ENCODE results near the gene MINK1. TPM values are rescaled to one million over a fixed set of nuclear protein-coding genes. Genes with fewer than 3 reads are reported as not detected.
A peak's percentile ranks its signal among the peaks of the same experiment; 100 is the strongest.

MINK1 gene
- total and polyA plus RNA-seq, 10 of the 15 experiments (the other 5 are each of a cell fraction or from before 2014, with no cell fraction given) = 0.08 to 55.6 (median 15.0) TPM

DNA sequence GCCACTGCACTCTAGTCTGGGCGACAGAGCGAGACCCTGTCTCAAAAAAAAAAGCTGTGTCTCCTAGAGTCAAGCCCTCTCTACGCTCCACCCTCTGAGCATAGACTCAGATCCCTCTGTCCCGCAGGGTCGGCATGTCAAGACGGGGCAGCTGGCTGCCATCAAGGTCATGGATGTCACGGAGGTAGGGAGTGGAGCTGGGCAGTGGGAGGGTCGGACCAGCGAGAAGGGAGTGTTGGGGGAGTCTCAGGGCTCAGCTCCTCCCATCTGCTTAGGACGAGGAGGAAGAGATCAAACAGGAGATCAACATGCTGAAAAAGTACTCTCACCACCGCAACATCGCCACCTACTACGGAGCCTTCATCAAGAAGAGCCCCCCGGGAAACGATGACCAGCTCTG, 47.7 kb downstream of the MINK1 start (continued):
- no peak for TF ChIP-seq CTCF (IDR thresholded peaks at IDR 0.05 in 2 of 3, conservative IDR thresholded peaks at IDR 0.05 in 1 of 3; ENCODE audit: control insufficient read depth in 2 of 3, extremely low read depth in 1 of 3, insufficient read depth in 1 of 3, low read depth in 3 of 3, low read length in 3 of 3)
- TF ChIP-seq, protein P1, sequence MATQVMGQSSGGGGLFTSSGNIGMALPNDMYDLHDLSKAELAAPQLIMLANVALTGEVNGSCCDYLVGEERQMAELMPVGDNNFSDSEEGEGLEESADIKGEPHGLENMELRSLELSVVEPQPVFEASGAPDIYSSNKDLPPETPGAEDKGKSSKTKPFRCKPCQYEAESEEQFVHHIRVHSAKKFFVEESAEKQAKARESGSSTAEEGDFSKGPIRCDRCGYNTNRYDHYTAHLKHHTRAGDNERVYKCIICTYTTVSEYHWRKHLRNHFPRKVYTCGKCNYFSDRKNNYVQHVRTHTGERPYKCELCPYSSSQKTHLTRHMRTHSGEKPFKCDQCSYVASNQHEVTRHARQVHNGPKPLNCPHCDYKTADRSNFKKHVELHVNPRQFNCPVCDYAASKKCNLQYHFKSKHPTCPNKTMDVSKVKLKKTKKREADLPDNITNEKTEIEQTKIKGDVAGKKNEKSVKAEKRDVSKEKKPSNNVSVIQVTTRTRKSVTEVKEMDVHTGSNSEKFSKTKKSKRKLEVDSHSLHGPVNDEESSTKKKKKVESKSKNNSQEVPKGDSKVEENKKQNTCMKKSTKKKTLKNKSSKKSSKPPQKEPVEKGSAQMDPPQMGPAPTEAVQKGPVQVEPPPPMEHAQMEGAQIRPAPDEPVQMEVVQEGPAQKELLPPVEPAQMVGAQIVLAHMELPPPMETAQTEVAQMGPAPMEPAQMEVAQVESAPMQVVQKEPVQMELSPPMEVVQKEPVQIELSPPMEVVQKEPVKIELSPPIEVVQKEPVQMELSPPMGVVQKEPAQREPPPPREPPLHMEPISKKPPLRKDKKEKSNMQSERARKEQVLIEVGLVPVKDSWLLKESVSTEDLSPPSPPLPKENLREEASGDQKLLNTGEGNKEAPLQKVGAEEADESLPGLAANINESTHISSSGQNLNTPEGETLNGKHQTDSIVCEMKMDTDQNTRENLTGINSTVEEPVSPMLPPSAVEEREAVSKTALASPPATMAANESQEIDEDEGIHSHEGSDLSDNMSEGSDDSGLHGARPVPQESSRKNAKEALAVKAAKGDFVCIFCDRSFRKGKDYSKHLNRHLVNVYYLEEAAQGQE (IDR thresholded peaks at IDR 0.05; ENCODE audit: low read depth, low read length) = no peak
- TF ChIP-seq RBBP5 (conservative IDR thresholded peaks at IDR 0.05) = no peak

- H3K9me3 ChIP-seq (replicated peaks; ENCODE audit: control insufficient read depth, insufficient read depth, low read length) = no peaks in the 10 kb centered on the region
- peaks cover 7 to 12% of the 10 kb centered on the region in 2 experiments; a peak in 3 of 4 replicates for H3K36me3 ChIP-seq (ENCODE audit: control insufficient read depth in 2 of 2, insufficient read depth in 2 of 2, low read length in 1 of 2)
- SMC1A ChIA-PET (ENCODE audit: uncharacterized antibody, unreplicated experiment) = interaction anchor here (0.7 to 1.4 kb wide), 4 partner anchors 21 to 149 kb away, joined by 3 to 4 read pairs (median 3); partner anchors contain the start of gene CHRNE
- WGBS (ENCODE audit: insufficient coverage, insufficient replicate concordance, low lambda C conversion rate, missing lambda C conversion rate) = 63% methylated on average over 9 of the region's 9 CpGs
- H2AFZ ChIP-seq (ENCODE audit: control insufficient read depth, low read depth, low read length) = no peak overlapping the region
- POLR2A ChIA-PET = interaction anchor here (0.5 kb wide), 1 partner anchor 688 kb away, joined by 5 read pairs; no protein-coding TSS in a partner anchor
- H4K20me1 ChIP-seq (ENCODE audit: control insufficient read depth, insufficient read depth) = no peaks in the 10 kb centered on the region; the same call in 1 of the 2 replicates
- RAD21 ChIA-PET (ENCODE audit: unreplicated experiment) = interaction anchor here (1.4 to 1.7 kb wide), 2 partner anchors 92 to 172 kb away, joined by 5 to 7 read pairs; partner anchors contain the start of gene ARRB2
- FAIRE-seq (peak; percentile 31), ATAC-seq (peak; percentile 96), DNase-seq (ENCODE audit: low read depth, low spot score) (no peak)
- no TSS peak for BruUV-seq (replicated peaks)
- no peak overlapping the region for H3K9ac ChIP-seq (ENCODE audit: control insufficient read depth, insufficient read depth, low read length)
- no peak overlapping the region for H3K27ac ChIP-seq (ENCODE audit: control insufficient read depth, insufficient read depth)
- H3K4me2 ChIP-seq (ENCODE audit: control insufficient read depth, insufficient read depth) = no peak overlapping the region
- no peaks in the 10 kb centered on the region for H3K4me1 ChIP-seq (ENCODE audit: control insufficient read depth, insufficient read depth, low read length)
- in situ Hi-C loops (cut with MboI) (loop anchor here (5.0 kb wide), 1 partner anchor 170 kb away; the partner anchor contains the start of gene ARRB2), intact Hi-C loops (cut with micrococcal nuclease; ENCODE audit: unreplicated experiment) (loop anchor here (1.0 to 10.0 kb wide), 2 partner anchors 151 to 457 kb away; partner anchors contain the start of gene MED11)
- no peaks in the 10 kb centered on the region for H3K27me3 ChIP-seq (replicated peaks in 1 of 2; ENCODE audit: control insufficient read depth in 2 of 2, insufficient read depth in 2 of 2, low read length in 1 of 2)
- no peak overlapping the region for H3K4me3 ChIP-seq
- H3K79me2 ChIP-seq (ENCODE audit: control insufficient read depth, insufficient read depth, low read length) = no peaks in the 10 kb centered on the region
- CTCF ChIA-PET = interaction anchor here (0.6 to 2.1 kb wide), 10 partner anchors 58 to 315 kb away, joined by 3 to 12 read pairs (median 4); partner anchors contain the start of genes ARRB2, MED11 and PSMB6
- TF ChIP-seq GABPA (IDR thresholded peaks at IDR 0.05; ENCODE audit: low read depth) (no peak), SMC3 (IDR thresholded peaks at IDR 0.05; ENCODE audit: borderline replicate concordance, low read length) (peak; percentile 75; the same call in 1 of the 2 replicates), RUNX3 (IDR thresholded peaks at IDR 0.05; ENCODE audit: low read length) (0 out of 2 replicates have a peak, but pooled peaks have one; percentile 28), IRF4 (IDR thresholded peaks at IDR 0.05; ENCODE audit: low read depth, low read length) (no peak), BHLHE40 (IDR thresholded peaks at IDR 0.05; ENCODE audit: borderline replicate concordance in 1 of 2, low read depth in 2 of 2, low read length in 1 of 2) (peak in 1 of 2 experiments; percentile 8; a peak in 1 of 4 replicates), YY1 (IDR thresholded peaks at IDR 0.05; ENCODE audit: low read depth, low read length) (peak; percentile 52; the same call in 1 of the 2 replicates), MEF2B (IDR thresholded peaks at IDR 0.05; ENCODE audit: partially characterized antibody, poor library complexity, severe bottlenecking) (peak; percentile 57)
- TF ChIP-seq, protein P2, sequence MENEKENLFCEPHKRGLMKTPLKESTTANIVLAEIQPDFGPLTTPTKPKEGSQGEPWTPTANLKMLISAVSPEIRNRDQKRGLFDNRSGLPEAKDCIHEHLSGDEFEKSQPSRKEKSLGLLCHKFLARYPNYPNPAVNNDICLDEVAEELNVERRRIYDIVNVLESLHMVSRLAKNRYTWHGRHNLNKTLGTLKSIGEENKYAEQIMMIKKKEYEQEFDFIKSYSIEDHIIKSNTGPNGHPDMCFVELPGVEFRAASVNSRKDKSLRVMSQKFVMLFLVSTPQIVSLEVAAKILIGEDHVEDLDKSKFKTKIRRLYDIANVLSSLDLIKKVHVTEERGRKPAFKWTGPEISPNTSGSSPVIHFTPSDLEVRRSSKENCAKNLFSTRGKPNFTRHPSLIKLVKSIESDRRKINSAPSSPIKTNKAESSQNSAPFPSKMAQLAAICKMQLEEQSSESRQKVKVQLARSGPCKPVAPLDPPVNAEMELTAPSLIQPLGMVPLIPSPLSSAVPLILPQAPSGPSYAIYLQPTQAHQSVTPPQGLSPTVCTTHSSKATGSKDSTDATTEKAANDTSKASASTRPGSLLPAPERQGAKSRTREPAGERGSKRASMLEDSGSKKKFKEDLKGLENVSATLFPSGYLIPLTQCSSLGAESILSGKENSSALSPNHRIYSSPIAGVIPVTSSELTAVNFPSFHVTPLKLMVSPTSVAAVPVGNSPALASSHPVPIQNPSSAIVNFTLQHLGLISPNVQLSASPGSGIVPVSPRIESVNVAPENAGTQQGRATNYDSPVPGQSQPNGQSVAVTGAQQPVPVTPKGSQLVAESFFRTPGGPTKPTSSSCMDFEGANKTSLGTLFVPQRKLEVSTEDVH (IDR thresholded peaks at IDR 0.05; ENCODE audit: low read depth, partially characterized antibody) = no peak
These were observed 48.8 kb downstream of the MINK1 start for GRCh38 chr17:4881761-4882555.
